ENCODE measurements around the gene CCL2. TPM values are rescaled to one million over a fixed set of nuclear protein-coding genes. Genes with fewer than 3 reads are reported as not detected.
A peak's percentile ranks its signal among the peaks of the same experiment; 100 is the strongest.

The CCL2 gene
- total RNA-seq, 1 donor from 2014 or later = 34.1 TPM

DNA sequence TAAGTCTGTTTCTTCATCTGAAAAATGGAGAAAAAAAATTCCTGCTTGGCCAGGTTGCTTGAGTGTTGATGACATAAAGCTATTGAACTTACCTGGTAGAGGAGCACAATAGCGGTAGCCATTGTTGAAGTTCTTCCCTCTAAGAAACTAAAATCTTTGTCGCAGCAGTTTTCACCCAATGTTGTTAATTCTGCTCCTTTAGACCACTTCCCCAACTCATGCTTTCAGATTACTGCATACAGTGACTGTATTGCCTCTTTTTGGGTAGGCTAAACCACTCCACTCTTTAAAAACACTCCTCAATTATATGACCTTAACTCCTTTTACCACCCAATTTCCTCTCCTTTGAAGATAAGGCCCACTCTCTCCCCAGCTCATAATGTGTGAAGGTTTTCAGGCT, 35.7 kb upstream of the CCL2 start:
- DNase-seq = no peak
- no peaks in the 10 kb centered on the region for H3K27me3 ChIP-seq (ENCODE audit: low read depth)
- peaks cover 43% of the 10 kb centered on the region for H3K4me1 ChIP-seq
- no peak overlapping the region for H3K27ac ChIP-seq
- H3K9me3 ChIP-seq = no peaks in the 10 kb centered on the region
- no peaks in the 10 kb centered on the region for H3K36me3 ChIP-seq
- ATAC-seq = peak in 1 of 2 donors; percentile 23
- H3K4me3 ChIP-seq = no peak overlapping the region
- intact Hi-C loops (cut with DNase I) = no loop called here
- TF ChIP-seq, protein P1, sequence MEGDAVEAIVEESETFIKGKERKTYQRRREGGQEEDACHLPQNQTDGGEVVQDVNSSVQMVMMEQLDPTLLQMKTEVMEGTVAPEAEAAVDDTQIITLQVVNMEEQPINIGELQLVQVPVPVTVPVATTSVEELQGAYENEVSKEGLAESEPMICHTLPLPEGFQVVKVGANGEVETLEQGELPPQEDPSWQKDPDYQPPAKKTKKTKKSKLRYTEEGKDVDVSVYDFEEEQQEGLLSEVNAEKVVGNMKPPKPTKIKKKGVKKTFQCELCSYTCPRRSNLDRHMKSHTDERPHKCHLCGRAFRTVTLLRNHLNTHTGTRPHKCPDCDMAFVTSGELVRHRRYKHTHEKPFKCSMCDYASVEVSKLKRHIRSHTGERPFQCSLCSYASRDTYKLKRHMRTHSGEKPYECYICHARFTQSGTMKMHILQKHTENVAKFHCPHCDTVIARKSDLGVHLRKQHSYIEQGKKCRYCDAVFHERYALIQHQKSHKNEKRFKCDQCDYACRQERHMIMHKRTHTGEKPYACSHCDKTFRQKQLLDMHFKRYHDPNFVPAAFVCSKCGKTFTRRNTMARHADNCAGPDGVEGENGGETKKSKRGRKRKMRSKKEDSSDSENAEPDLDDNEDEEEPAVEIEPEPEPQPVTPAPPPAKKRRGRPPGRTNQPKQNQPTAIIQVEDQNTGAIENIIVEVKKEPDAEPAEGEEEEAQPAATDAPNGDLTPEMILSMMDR (IDR thresholded peaks at IDR 0.05) = no peak

- intact Hi-C loops (cut with DNase I) = no loop called here
- ATAC-seq (peak; percentile 41 to 57), DNase-seq (no peak)
- Histone ChIP-seq H3K27me3 (ENCODE audit: low read depth) (no peaks in the 10 kb centered on the region), H3K36me3 (no peaks in the 10 kb centered on the region), H3K9me3 (no peaks in the 10 kb centered on the region), H3K4me3 (no peak overlapping the region), H3K4me1 (peaks cover 43% of the 10 kb centered on the region), H3K27ac (no peak overlapping the region)
- TF ChIP-seq, protein P1 (IDR thresholded peaks at IDR 0.05) = no peak
Measured at GRCh38 chr17:34220045-34220751, 34.9 kb upstream of the CCL2 start.

- H3K4me3 ChIP-seq = no peak overlapping the region
- no peaks in the 10 kb centered on the region for H3K36me3 ChIP-seq
- H3K27ac ChIP-seq = no peak overlapping the region
- H3K4me1 ChIP-seq = peaks cover 45% of the 10 kb centered on the region
- no peak for DNase-seq
- intact Hi-C loops (cut with DNase I) = no loop called here
- no peaks in the 10 kb centered on the region for H3K27me3 ChIP-seq (ENCODE audit: low read depth)
- TF ChIP-seq, protein P1 (IDR thresholded peaks at IDR 0.05) = no peak
- ATAC-seq = peak; percentile 79 to 86
- no peaks in the 10 kb centered on the region for H3K9me3 ChIP-seq
Measured at GRCh38 chr17:34220752-34221395, 34.2 kb upstream of the CCL2 start.

GRCh38 chr17:34221411-34221810, 33.7 kb upstream of the CCL2 start:
- ATAC-seq = no peak
- Histone ChIP-seq H3K4me3 (no peak overlapping the region), H3K4me1 (peaks cover 50% of the 10 kb centered on the region), H3K27me3 (ENCODE audit: low read depth) (no peaks in the 10 kb centered on the region), H3K9me3 (no peaks in the 10 kb centered on the region), H3K36me3 (no peaks in the 10 kb centered on the region), H3K27ac (no peak overlapping the region)
- intact Hi-C loops (cut with DNase I) = no loop called here
- TF ChIP-seq, protein P1 (IDR thresholded peaks at IDR 0.05) = no peak
- DNase-seq = no peak

DNA sequence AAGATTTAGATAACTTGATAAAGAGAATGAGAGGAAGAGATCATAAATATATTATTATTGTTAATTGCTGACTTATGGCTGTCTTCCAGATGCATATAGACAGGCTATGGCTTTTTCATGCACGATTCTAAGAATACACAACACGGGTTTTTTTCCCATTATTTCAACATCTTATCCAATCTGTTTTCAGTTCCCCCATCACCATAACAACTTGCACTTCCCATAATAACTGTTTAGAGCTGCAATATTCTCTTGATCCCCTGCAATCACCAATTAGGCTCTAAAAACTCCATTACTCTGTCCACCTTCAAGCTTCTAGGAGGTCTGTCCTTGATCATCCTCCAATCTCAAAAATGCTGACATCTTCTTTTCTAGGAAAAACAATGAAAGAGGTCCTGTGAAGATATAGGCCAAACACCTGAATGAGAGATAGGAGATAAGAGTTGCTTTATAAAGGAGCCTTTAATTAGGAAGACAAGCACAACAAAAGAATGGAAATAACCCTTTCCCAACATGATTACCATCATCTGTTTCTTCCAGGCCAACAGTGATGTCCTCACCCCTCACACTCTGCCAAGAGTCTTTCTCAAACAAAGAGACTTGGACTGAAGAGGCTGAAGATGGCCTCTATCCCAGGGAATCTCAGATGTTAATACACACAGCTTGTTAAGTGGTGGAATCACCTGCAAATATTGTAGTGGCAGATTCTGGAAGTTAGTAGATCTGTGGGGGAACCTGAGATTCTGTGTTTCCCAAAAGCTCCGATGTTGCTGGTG, 32.2 kb upstream of the CCL2 start:
- Histone ChIP-seq H3K9me3 (no peaks in the 10 kb centered on the region), H3K27me3 (ENCODE audit: low read depth) (no peaks in the 10 kb centered on the region), H3K4me3 (no peak overlapping the region), H3K36me3 (no peaks in the 10 kb centered on the region), H3K4me1 (peaks cover 54% of the 10 kb centered on the region), H3K27ac (no peak overlapping the region)
- no peak for DNase-seq
- TF ChIP-seq, protein P1 (IDR thresholded peaks at IDR 0.05) = no peak
- intact Hi-C loops (cut with DNase I) = no loop called here
- no peak for ATAC-seq
